Fibroblast of skin of abdomen (primary cell): ENCODE data around the gene FGF9. TPM values are rescaled to one million over a fixed set of nuclear protein-coding genes. Genes with fewer than 3 reads are reported as not detected.
A peak's percentile ranks its signal among the peaks of the same experiment; 100 is the strongest.

Experiments used
- DNase-seq: peaks from one replicate; pipeline ENCODE4 v3.0.0-alpha.2; 2013
- polyA plus RNA-seq, 2 experiments: library from polyadenylated mRNA; unstranded; fragments of 120-200 nt; gene quantifications; one replicate each; pipeline ENCODE4 v1.2.1, GENCODE V29; 2013; ENCODE audit not compliant: insufficient read length in 2 of 2

The FGF9 gene
- polyA plus RNA-seq (2013, experiment 1 of 2; ENCODE audit: insufficient read length) = 0.17 TPM
- polyA plus RNA-seq (2013, experiment 2 of 2; ENCODE audit: insufficient read length) = 0.10 TPM

GRCh38 chr13:21670883-21671619 lies at the start of gene FGF9:
Gene FGF9 (plus strand): TSS chr13:21671073. CDS start chr13:21671913, 840 bp downstream.
- peak; percentile 68 for DNase-seq

DNA sequence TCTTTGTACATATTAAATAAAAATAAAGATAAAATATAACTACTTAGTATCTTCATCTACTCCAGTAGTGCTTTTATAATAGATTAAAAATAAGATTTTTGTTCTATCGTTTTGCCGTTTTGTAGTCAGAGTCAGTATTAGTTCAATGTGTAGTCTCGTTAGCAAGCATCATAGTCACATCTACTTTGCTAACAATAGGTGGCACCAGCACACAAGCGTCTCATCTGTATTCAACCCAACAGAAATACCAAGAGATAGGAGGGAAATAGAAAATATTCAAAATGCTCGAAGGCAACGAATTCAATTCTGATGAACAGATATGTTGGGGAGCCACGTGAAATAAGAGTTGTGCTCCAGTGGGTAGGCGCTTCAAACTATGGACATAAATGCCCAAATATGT lies 45.5 kb upstream of the FGF9 start:
- peak; percentile 27 for DNase-seq

GRCh38 chr13:21632196-21632595 lies 38.7 kb upstream of the FGF9 start:
- DNase-seq = no peak

DNA sequence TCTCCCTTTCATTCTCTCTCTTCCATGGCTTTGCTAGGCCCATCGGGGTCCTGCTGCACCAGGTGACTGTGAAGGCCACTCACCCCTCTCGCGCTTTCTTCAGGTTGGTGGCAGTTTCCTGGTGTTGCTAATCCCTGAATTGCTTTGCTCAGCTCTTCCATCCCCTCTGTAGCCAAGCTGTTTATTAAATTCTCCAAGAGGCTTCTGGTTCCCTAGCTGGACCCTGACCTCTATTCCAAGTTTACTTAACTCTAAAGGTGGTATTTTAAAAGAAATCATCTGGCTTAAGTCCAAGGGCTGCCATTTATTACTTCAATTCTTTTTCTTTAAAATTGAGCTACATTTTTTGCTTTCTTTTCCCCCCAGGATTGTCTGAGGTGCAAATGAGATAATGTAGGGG lies 34.2 kb upstream of the FGF9 start:
- DNase-seq = no peak

- DNase-seq = peak; percentile 12
Measured at GRCh38 chr13:21637296-21637695, 33.6 kb upstream of the FGF9 start.

- peak; percentile 12 for DNase-seq
Measured at GRCh38 chr13:21638319-21639282, 32.3 kb upstream of the FGF9 start.

DNA sequence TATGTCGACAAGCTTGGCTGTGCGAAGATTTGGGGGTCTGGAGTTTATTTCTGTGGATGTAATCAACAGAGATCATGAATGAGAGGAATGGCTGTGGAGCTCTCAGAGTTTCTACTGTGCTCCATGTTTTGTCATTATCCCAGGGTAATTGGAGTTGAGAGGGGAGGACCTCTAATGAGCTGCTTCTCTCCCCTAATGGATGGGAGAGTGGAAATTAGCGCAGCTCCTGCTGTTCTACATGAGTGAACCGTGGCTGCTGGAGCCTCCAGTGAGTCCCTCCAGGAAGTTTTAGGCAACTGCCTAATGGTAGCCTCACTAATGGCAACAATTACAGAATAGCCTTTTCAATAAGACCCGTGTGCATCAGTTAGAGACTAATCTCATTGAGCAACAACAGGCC lies 31.3 kb upstream of the FGF9 start:
- no peak for DNase-seq

- no peak for DNase-seq
Measured at GRCh38 chr13:21641629-21642028, 29.2 kb upstream of the FGF9 start.

DNA sequence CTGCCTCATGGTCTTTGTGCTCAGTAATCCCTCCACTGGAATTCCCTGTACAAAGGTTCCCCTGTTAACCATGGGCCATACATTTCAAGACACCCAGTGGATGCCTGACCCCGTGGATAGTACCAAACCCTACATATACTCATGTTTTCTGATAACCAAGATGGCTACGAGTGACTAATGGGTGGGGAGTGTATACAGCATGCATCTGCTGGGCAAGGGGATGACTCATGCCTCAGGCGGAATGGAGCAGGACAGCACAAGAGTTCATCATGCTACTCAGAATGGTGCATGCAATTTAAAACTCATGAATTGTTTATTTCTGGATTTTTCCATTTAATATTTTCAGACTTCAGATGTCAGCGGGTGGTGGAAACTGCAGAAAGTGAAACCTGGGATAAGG lies 13.3 kb upstream of the FGF9 start:
- peak; percentile 51 for DNase-seq

DNA sequence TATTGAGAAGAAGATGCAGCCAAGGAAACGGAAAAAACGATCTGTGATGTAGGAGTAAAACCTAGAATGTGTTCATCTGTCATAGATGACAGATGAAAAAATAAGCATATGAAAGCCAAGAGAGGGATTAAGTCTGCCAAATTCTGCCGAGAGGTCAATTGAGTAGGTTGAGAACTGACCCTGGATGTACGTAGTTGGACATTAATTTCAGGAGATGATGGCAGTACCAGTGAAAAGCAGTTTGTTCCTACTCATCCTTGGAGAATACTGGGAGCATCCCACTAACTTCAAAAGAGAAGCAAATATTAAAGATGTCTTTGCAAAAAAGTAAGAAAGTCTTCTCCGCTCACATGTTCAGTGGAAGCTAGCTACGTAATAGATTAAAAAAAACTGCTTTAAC lies 11.8 kb upstream of the FGF9 start:
- DNase-seq = no peak

DNA sequence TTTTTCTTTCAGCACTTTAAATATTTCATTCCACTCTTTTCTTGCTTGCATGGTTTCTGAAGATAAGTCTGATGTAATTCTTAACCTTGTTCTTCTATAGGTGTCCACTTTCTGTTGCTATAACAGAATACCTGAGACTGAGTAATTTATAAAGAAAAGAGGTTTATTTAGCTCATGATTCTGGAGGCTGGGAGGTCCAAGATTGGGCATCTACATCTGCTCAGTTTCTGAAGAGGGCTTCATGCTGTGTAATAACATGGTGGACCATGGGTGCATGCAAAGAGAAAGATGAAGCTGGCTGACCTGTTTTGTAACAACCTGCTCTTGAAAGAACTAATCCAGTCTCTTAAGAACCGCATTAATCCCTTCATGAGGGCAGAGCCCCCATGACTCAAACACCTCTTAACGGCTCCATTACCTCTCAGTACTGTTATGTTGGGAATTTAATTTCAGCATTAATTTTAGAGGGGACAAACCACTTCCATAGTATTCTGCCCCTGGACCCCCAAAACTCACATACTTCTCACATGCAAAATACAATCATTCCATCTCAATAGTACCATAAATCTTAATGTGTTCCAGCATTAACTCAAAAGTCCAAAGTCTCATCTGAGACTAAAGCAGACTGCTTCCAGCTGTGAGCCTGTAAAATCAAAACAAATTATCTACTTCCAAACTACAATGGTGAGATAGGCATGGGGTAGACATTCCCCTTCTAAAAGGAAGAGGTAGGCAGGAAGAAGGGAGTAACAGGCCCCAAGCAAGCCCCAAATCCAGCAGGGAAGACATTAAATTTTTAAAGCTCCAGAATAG lies 9.6 kb upstream of the FGF9 start:
- no peak for DNase-seq

- DNase-seq = no peak
Measured at GRCh38 chr13:21663197-21663596, 7.7 kb upstream of the FGF9 start.

GRCh38 chr13:21668732-21669275 lies 2.1 kb upstream of the FGF9 start:
- DNase-seq = no peak

GRCh38 chr13:21670006-21670882 lies 629 bp upstream of the FGF9 start:
- peak; percentile 52 for DNase-seq

DNA sequence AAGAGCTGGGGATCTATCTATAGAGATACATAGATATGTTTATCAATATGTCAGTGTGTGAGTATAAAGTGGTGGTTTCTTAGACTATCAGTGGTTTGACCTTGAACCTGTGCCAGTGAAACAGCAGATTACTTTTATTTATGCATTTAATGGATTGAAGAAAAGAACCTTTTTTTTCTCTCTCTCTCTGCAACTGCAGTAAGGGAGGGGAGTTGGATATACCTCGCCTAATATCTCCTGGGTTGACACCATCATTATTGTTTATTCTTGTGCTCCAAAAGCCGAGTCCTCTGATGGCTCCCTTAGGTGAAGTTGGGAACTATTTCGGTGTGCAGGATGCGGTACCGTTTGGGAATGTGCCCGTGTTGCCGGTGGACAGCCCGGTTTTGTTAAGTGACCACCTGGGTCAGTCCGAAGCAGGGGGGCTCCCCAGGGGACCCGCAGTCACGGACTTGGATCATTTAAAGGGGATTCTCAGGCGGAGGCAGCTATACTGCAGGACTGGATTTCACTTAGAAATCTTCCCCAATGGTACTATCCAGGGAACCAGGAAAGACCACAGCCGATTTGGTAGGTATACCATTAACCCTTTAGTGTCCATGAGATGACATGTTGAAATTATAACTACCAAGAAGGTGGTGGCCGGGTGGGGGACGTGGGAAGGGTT lies 880 bp downstream of the FGF9 start:
- DNase-seq = no peak

- DNase-seq = no peak
Measured at GRCh38 chr13:21672287-21672680, 1.4 kb downstream of the FGF9 start.

DNA sequence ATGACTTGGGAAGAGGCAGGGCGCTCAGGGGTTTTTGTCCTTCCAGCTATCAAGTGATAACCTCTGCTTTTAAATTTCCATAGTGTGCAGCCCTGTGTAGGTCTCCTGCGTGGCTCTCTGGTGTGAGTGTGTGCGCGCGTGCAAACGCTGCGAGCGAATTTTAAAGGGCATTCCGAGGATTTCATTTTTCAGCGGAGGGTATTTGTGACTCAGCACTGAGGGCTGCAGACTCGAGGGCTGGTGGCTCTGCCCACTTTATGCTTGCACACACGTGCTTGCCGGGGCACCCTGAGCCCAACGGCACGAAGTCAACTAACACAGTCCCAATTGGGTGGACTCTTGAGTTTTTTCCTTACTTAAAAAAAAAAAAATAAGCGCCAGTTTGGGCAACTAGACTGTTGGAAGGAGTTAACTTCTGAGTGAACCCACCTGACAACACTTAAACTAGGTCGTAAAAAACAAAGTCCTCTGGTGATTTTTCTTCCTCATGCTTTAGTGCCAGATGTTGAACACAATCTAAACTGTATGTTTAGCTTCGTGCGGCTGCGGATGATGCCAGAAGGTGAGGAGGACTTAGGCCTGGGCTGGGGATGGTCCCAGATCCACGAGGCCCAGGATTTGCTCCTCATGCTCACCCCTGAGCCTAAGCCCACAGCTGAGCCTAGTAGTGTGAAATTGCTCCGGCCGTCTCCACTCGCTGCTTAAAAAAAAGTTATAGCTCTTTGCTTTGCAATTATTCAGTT lies 2.1 kb downstream of the FGF9 start:
- DNase-seq = no peak

DNA sequence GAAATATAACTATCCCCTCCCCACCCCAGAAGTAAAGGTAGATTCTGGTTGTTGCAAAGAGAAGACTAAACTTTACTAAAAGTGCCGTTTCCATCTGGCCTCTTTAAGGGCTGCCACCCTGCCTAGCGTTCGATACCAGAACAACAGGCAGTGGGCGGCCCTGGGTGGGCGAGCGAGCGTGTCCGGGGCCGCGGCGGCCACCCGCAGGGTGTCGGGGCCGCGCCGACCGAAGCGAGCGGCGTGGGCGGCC lies 2.6 kb downstream of the FGF9 start:
- DNase-seq = no peak

GRCh38 chr13:21673789-21674489 lies 3.1 kb downstream of the FGF9 start:
- DNase-seq = no peak
